Stimulated activated CD8-positive, alpha-beta memory T cell treated with anti-CD3 and anti-CD28 coated beads, Interleukin-4, amount 100 ng/mL, for 4 hours (primary cell): ENCODE data around the gene MYL6.
A peak's percentile ranks its signal among the peaks of the same experiment; 100 is the strongest.
"Not testable (repeated sequence)": the region's sequence is repeated elsewhere in the genome, so short reads cannot be mapped to it uniquely, and the experiment has no call there.

Experiments
- DNase-seq, 2 donors: peaks; one replicate each; pipeline ENCODE4 v3.0.0-alpha.2; 2020; ENCODE audit warnings: low read depth in 2 of 2, low spot score in 1 of 2

Gene MYL6

GRCh38 chr12:56189099-56189917, 31.1 kb downstream of the MYL6 start, which contains the start of gene SMARCC2:
SMARCC2 (minus strand) TSS chr12:56189483; CDS start chr12:56189461, 22 bp downstream.
- DNase-seq = peak; percentile 64 to 65

GRCh38 chr12:56189918-56190694, 31.9 kb downstream of the MYL6 start:
- peak; percentile 49 to 68 for DNase-seq

- DNase-seq = no peak
These were observed 32.6 kb downstream of the MYL6 start for GRCh38 chr12:56190695-56191155.

GRCh38 chr12:56192582-56192981, 34.4 kb downstream of the MYL6 start:
- DNase-seq = no peak

GRCh38 chr12:56193025-56193578, 34.9 kb downstream of the MYL6 start:
- DNase-seq = peak; percentile 11 to 48

- not testable (repeated sequence) for DNase-seq
These were observed 38.8 kb downstream of the MYL6 start for GRCh38 chr12:56196818-56197550.

GRCh38 chr12:56197921-56198635, 39.9 kb downstream of the MYL6 start:
- DNase-seq = no peak

- DNase-seq = no peak
These were observed 40.7 kb downstream of the MYL6 start for GRCh38 chr12:56198836-56199235.

- DNase-seq = no peak
These were observed 44.2 kb downstream of the MYL6 start for GRCh38 chr12:56202366-56202765.

GRCh38 chr12:56202838-56203237, 44.7 kb downstream of the MYL6 start:
- DNase-seq = no peak

- no peak for DNase-seq
These were observed 46.1 kb downstream of the MYL6 start for GRCh38 chr12:56204275-56204674.

- DNase-seq = no peak
These were observed 47.3 kb downstream of the MYL6 start for GRCh38 chr12:56205445-56205844.

GRCh38 chr12:56206452-56207166, 48.5 kb downstream of the MYL6 start:
- DNase-seq = no peak

- no peak for DNase-seq
These were observed 49.8 kb downstream of the MYL6 start for GRCh38 chr12:56208006-56208405.
